HepG2 (cell line): ENCODE data around the gene RIPOR3. TPM values are rescaled to one million over a fixed set of nuclear protein-coding genes. Genes with fewer than 3 reads are reported as not detected.
A peak's percentile ranks its signal among the peaks of the same experiment; 100 is the strongest.

Source experiments
- DNMT1 ChIP-seq: sonication (generic); formaldehyde crosslinking; IDR thresholded peaks from 2 replicates; pipeline ENCODE4 v1.5.1; 2020; ENCODE audit warnings: mild to moderate bottlenecking, missing genetic modification reagents
- GLMP ChIP-seq: sonication (generic); formaldehyde crosslinking; IDR thresholded peaks from 2 replicates; pipeline ENCODE4 v1.9.0; 2021; ENCODE audit warnings: missing genetic modification reagents, mild to moderate bottlenecking, borderline replicate concordance
- HNRNPL ChIP-seq: fragments of 200-400 bp; formaldehyde crosslinking; IDR thresholded peaks from 2 replicates; pipeline ENCODE4 v1.6.1; 2017; ENCODE audit warnings: mild to moderate bottlenecking, low read depth, low read length
- KLF12 ChIP-seq: sonication (generic); formaldehyde crosslinking; IDR thresholded peaks from 2 replicates; pipeline ENCODE4 v1.4.0; 2020; ENCODE audit warnings: missing genetic modification reagents, borderline replicate concordance
- MATR3 ChIP-seq: sonication (generic); formaldehyde crosslinking; IDR thresholded peaks from 2 replicates; pipeline ENCODE4 v1.4.0; 2020; ENCODE audit warnings: missing genetic modification reagents
- MZF1 ChIP-seq: sonication (generic); formaldehyde crosslinking; IDR thresholded peaks from 2 replicates; pipeline ENCODE4 v1.8.1; 2023; ENCODE audit warnings: mild to moderate bottlenecking, missing genetic modification reagents, borderline replicate concordance
- NFKB2 ChIP-seq: sonication (generic); formaldehyde crosslinking; IDR thresholded peaks from 2 replicates; pipeline ENCODE4 v1.4.0; 2020; ENCODE audit warnings: missing genetic modification reagents, borderline replicate concordance
- PRMT3 ChIP-seq: sonication (generic); formaldehyde crosslinking; IDR thresholded peaks from 2 replicates; pipeline ENCODE4 v1.8.1; 2022; ENCODE audit warnings: low read depth, mild to moderate bottlenecking, moderate library complexity, missing genetic modification reagents, borderline replicate concordance
- TAF1 ChIP-seq: sonication (generic); formaldehyde crosslinking; IDR thresholded peaks from 2 replicates; pipeline ENCODE4 v1.4.0; 2020; ENCODE audit warnings: missing genetic modification reagents
- YEATS4 ChIP-seq: sonication (generic); formaldehyde crosslinking; IDR thresholded peaks from 2 replicates; pipeline ENCODE4 v1.4.0; 2020; ENCODE audit warnings: missing genetic modification reagents, borderline replicate concordance
- ZNF101 ChIP-seq: sonication (generic); formaldehyde crosslinking; IDR thresholded peaks from 2 replicates; pipeline ENCODE4 v1.4.0; 2020; ENCODE audit warnings: mild to moderate bottlenecking, low read depth, missing genetic modification reagents, borderline replicate concordance
- ZNF121 ChIP-seq: sonication (generic); formaldehyde crosslinking; IDR thresholded peaks from 2 replicates; pipeline ENCODE4 v1.5.0; 2020; ENCODE audit warnings: mild to moderate bottlenecking, missing genetic modification reagents
- ZNF143 ChIP-seq: sonication (generic); formaldehyde crosslinking; IDR thresholded peaks from 2 replicates; pipeline ENCODE4 v1.4.0; 2020; ENCODE audit warnings: missing genetic modification reagents
- ZNF543 ChIP-seq: sonication (generic); formaldehyde crosslinking; IDR thresholded peaks from 2 replicates; pipeline ENCODE4 v1.4.0; 2020; ENCODE audit warnings: mild to moderate bottlenecking, missing genetic modification reagents
- ZNF589 ChIP-seq: sonication (generic); formaldehyde crosslinking; conservative IDR thresholded peaks from 2 replicates; pipeline ENCODE4 v1.8.0; 2022; ENCODE audit warnings: mild to moderate bottlenecking, moderate library complexity, missing genetic modification reagents
- ZNF607 ChIP-seq: sonication (generic); formaldehyde crosslinking; IDR thresholded peaks from 2 replicates; pipeline ENCODE4 v1.5.1; 2020; ENCODE audit warnings: missing genetic modification reagents, mild to moderate bottlenecking, borderline replicate concordance
- ZNF652 ChIP-seq: IDR thresholded peaks from 2 replicates; pipeline ENCODE4 v1.6.1; 2016; ENCODE audit warnings: low read depth, borderline replicate concordance
- ZNF891 ChIP-seq: sonication (generic); formaldehyde crosslinking; IDR thresholded peaks from 2 replicates; pipeline ENCODE4 v1.5.0; 2020; ENCODE audit warnings: mild to moderate bottlenecking, missing genetic modification reagents
- ZSCAN22 ChIP-seq: sonication (generic); formaldehyde crosslinking; IDR thresholded peaks from 2 replicates; pipeline ENCODE4 v1.4.0; 2020; ENCODE audit warnings: mild to moderate bottlenecking, missing genetic modification reagents
- polyA plus RNA-seq, 8 experiments: library from polyadenylated mRNA; depleted of rRNA in 3 of 8; stranded (reverse) in 7 of 8; unstranded in 1 of 8; fragments of >200 nt; fragmentation: Illumina TruSeq in 4 of 8; extraction: Trizol in 4 of 8; gene quantifications; 2 replicates each; pipeline versions ENCODE4 v1.2.1 to v1.2.3, GENCODE V29; 2011 to 2016; ENCODE audit warnings: low read depth in 4 of 8, missing spikeins in 1 of 8, mixed read lengths in 1 of 8; ENCODE audit not compliant: insufficient read depth in 1 of 8
- total RNA-seq, 5 experiments: library from RNA; depleted of rRNA; stranded (reverse); fragments of >200 nt; fragmentation: Illumina TruSeq; extraction: Trizol; gene quantifications; 2 replicates each; pipeline ENCODE4 v1.2.3, GENCODE V29; 2016; ENCODE audit warnings: low read depth in 1 of 5
- TF ChIP-seq, protein P1 (sequence below): sonication (generic); formaldehyde crosslinking; IDR thresholded peaks from 2 replicates; pipeline ENCODE4 v1.5.1; 2020; ENCODE audit warnings: missing genetic modification reagents, mild to moderate bottlenecking, borderline replicate concordance
- TF ChIP-seq, protein P2 (sequence below): sonication (generic); formaldehyde crosslinking; IDR thresholded peaks from 2 replicates; pipeline ENCODE4 v1.5.1; 2020; ENCODE audit warnings: missing genetic modification reagents, mild to moderate bottlenecking, borderline replicate concordance
- TF ChIP-seq, protein P3 (sequence below): sonication (generic); formaldehyde crosslinking; IDR thresholded peaks from 2 replicates; pipeline ENCODE4 v1.8.1; 2023; ENCODE audit warnings: mild to moderate bottlenecking, missing genetic modification reagents
- TF ChIP-seq, protein P4 (sequence below): sonication (generic); formaldehyde crosslinking; IDR thresholded peaks from 2 replicates; pipeline ENCODE4 v1.8.1; 2023; ENCODE audit warnings: mild to moderate bottlenecking, missing genetic modification reagents

The RIPOR3 gene
- total and polyA plus RNA-seq, 2 of the 13 experiments (the other 11 are each of a cell fraction or from before 2014, with no cell fraction given) = 0.18 TPM; not detected in 1

GRCh38 chr20:50731055-50731929, 40.0 kb upstream of the RIPOR3 start, which contains the start of gene PARD6B (continued):
- TF ChIP-seq GLMP = no peak
- TF ChIP-seq MZF1 (CRISPR knock-in tag) = no peak
- peak; percentile 79; the same call in 1 of the 2 replicates for TF ChIP-seq ZNF589 (CRISPR knock-in tag)
- no peak; the same call in 1 of the 2 replicates for TF ChIP-seq ZNF543 (CRISPR knock-in tag)
- peak; percentile 61; the same call in 1 of the 2 replicates for TF ChIP-seq ZNF121 (CRISPR knock-in tag)
- peak; percentile 95 for TF ChIP-seq ZNF607 (CRISPR knock-in tag)
- TF ChIP-seq ZNF652 (CRISPR knock-in tag) = no peak
- peak; percentile 87 for TF ChIP-seq KLF12 (CRISPR knock-in tag)
- peak; percentile 21; the same call in 1 of the 2 replicates for TF ChIP-seq ZNF143 (CRISPR knock-in tag)
- TF ChIP-seq, protein P1, sequence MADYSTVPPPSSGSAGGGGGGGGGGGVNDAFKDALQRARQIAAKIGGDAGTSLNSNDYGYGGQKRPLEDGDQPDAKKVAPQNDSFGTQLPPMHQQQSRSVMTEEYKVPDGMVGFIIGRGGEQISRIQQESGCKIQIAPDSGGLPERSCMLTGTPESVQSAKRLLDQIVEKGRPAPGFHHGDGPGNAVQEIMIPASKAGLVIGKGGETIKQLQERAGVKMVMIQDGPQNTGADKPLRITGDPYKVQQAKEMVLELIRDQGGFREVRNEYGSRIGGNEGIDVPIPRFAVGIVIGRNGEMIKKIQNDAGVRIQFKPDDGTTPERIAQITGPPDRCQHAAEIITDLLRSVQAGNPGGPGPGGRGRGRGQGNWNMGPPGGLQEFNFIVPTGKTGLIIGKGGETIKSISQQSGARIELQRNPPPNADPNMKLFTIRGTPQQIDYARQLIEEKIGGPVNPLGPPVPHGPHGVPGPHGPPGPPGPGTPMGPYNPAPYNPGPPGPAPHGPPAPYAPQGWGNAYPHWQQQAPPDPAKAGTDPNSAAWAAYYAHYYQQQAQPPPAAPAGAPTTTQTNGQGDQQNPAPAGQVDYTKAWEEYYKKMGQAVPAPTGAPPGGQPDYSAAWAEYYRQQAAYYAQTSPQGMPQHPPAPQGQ (CRISPR knock-in tag) = no peak
- TF ChIP-seq NFKB2 = peak; percentile 87
- TF ChIP-seq PRMT3 (CRISPR knock-in tag) = no peak; the same call in 1 of the 2 replicates
- TF ChIP-seq HNRNPL = no peak
- TF ChIP-seq, protein P2, sequence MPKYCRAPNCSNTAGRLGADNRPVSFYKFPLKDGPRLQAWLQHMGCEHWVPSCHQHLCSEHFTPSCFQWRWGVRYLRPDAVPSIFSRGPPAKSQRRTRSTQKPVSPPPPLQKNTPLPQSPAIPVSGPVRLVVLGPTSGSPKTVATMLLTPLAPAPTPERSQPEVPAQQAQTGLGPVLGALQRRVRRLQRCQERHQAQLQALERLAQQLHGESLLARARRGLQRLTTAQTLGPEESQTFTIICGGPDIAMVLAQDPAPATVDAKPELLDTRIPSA (CRISPR knock-in tag) = peak; percentile 86
- TF ChIP-seq ZSCAN22 = peak; percentile 50; the same call in 1 of the 2 replicates
- TF ChIP-seq, protein P3, sequence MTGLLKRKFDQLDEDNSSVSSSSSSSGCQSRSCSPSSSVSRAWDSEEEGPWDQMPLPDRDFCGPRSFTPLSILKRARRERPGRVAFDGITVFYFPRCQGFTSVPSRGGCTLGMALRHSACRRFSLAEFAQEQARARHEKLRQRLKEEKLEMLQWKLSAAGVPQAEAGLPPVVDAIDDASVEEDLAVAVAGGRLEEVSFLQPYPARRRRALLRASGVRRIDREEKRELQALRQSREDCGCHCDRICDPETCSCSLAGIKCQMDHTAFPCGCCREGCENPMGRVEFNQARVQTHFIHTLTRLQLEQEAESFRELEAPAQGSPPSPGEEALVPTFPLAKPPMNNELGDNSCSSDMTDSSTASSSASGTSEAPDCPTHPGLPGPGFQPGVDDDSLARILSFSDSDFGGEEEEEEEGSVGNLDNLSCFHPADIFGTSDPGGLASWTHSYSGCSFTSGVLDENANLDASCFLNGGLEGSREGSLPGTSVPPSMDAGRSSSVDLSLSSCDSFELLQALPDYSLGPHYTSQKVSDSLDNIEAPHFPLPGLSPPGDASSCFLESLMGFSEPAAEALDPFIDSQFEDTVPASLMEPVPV (CRISPR knock-in tag) = no peak
- TF ChIP-seq, protein P4, sequence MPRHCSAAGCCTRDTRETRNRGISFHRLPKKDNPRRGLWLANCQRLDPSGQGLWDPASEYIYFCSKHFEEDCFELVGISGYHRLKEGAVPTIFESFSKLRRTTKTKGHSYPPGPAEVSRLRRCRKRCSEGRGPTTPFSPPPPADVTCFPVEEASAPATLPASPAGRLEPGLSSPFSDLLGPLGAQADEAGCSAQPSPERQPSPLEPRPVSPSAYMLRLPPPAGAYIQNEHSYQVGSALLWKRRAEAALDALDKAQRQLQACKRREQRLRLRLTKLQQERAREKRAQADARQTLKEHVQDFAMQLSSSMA (CRISPR knock-in tag) = 0 out of 2 replicates have a peak, but pooled peaks have one; percentile 76
- no peak for TF ChIP-seq MATR3 (CRISPR knock-in tag)
- peak; percentile 90 for TF ChIP-seq DNMT1
- TF ChIP-seq ZNF101 (CRISPR knock-in tag) = 0 out of 2 replicates have a peak, but pooled peaks have one; percentile 95
- TF ChIP-seq YEATS4 (CRISPR knock-in tag) = peak; percentile 71
- peak; percentile 95 for TF ChIP-seq TAF1
- peak; percentile 95 for TF ChIP-seq ZNF891
